Sigmoid colon (tissue), 7 donors: ENCODE measurements around the gene BRI3. TPM values are rescaled to one million over a fixed set of nuclear protein-coding genes. Genes with fewer than 3 reads are reported as not detected.

Experiments used
- DNase-seq: peaks from one replicate; pipeline ENCODE4 v3.0.0-alpha.2; 2019
- H3K27ac ChIP-seq, 4 donors: fragments of 200-600 bp; sonication (generic); one replicate each; pipeline ENCODE4 v1.5.1; 2016 to 2019; ENCODE audit warnings: mild to moderate bottlenecking in 1 of 4
- H3K27me3 ChIP-seq, 3 donors: fragments of 200-600 bp; sonication (generic); one replicate each; pipeline ENCODE4 v1.5.1; 2019; ENCODE audit warnings: mild to moderate bottlenecking in 1 of 3
- H3K36me3 ChIP-seq, 4 donors: fragments of 200-600 bp; sonication (generic); one replicate each; pipeline ENCODE4 v1.5.1; 2016 to 2019
- H3K4me1 ChIP-seq, 4 donors: fragments of 200-600 bp; sonication (generic); one replicate each; pipeline ENCODE4 v1.5.1; 2017 to 2019
- H3K4me3 ChIP-seq, 4 donors: fragments of 200-600 bp; sonication (generic); one replicate each; pipeline ENCODE4 v1.5.1; 2017 to 2019; ENCODE audit warnings: mild to moderate bottlenecking in 2 of 4, moderate library complexity in 1 of 4
- H3K9me3 ChIP-seq, 4 donors: fragments of 200-600 bp in 3 of 4; sonication (generic) in 3 of 4; one replicate each; pipeline versions ENCODE4 v1.5.1 to v1.6.1; 2013 to 2019
- CTCF ChIP-seq, 4 experiments: fragments of 450-650 bp in 3 of 4; fragments of 200-600 bp in 1 of 4; IDR thresholded peaks; one replicate each; pipeline ENCODE4 v1.5.1; 2016 to 2019; ENCODE audit warnings: antibody characterized with exemption in 4 of 4, mild to moderate bottlenecking in 3 of 4, moderate library complexity in 2 of 4
- EP300 ChIP-seq, 4 donors: sonication (generic); formaldehyde crosslinking; IDR thresholded peaks; one replicate each; pipeline ENCODE4 v1.6.1; 2017; ENCODE audit warnings: antibody characterized with exemption in 4 of 4
- POLR2A ChIP-seq, 2 donors: fragments of 450-650 bp; IDR thresholded peaks; one replicate each; pipeline ENCODE4 v1.6.1; 2016; ENCODE audit warnings: antibody characterized with exemption in 2 of 2, mild to moderate bottlenecking in 2 of 2, moderate library complexity in 2 of 2
- POLR2AphosphoS5 ChIP-seq, 4 donors: sonication (generic); formaldehyde crosslinking; IDR thresholded peaks; one replicate each; pipeline ENCODE4 v1.6.1; 2017; ENCODE audit warnings: antibody characterized with exemption in 4 of 4
- WGBS, 2 donors: extraction: QIAGEN DNeasy Blood & Tissue Kit; methylation state at CpG; one replicate each; pipeline ENCODE4 v1.1.7; 2013; 5-methylcytosine and 5-hydroxymethylcytosine counted together
- intact Hi-C: fragments of 100-400 bp; cut with DNase I; formaldehyde crosslinking; loops from one replicate; pipeline ENCODE4 v1.15.1; 2023
- polyA plus RNA-seq, 3 donors: library from polyadenylated mRNA; stranded (reverse); fragments of 200-250 nt; gene quantifications; one replicate each; pipeline ENCODE4 v1.2.3, GENCODE V29; 2013
- total RNA-seq, 4 donors: library from RNA; depleted of rRNA; stranded (reverse); fragments of >200 nt; gene quantifications; one replicate each; pipeline ENCODE4 v1.1.0, GENCODE V29; 2016
- donor health status: healthy with polysubstance abuse.
- donor health status: Bipolar disorder and iron deficiency.
- donor health status: healthy.

The BRI3 gene
- total and polyA plus RNA-seq, 7 donors, result 44.9 to 344 (median 61.8) TPM

DNA sequence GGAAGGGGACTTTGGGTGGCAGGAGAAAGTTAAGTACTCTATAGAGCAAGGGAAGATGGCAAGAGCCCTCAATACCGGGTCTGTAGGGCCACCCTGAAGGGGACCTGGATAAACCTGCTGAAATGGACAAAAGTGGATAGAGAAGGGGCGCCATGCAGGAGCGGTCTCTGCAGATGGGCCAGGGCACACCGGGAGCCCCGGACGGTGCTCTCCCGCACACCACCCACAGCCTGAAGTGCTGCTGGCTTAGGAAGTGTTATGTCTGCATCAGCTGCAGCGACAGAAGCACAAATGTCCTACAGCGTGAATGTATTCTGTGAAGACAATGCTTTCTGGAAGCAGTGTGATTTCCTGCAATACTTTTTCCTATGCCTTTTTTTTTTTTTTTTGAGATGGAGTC, 37.7 kb downstream of the BRI3 start:
- no peaks in the 10 kb centered on the region for H3K4me1 ChIP-seq
- DNase-seq, result no peak
- peaks cover 0 to 23% (median 0%) of the 10 kb centered on the region in 3 donors for H3K27me3 ChIP-seq
- H3K9me3 ChIP-seq, result no peaks in the 10 kb centered on the region
- TF ChIP-seq CTCF (IDR thresholded peaks at IDR 0.05), result no peak
- TF ChIP-seq EP300 (IDR thresholded peaks at IDR 0.05), result no peak
- no peak for TF ChIP-seq POLR2A (IDR thresholded peaks at IDR 0.05)
- TF ChIP-seq POLR2AphosphoS5 (IDR thresholded peaks at IDR 0.05), result no peak
- intact Hi-C loops, result no loop called here
- WGBS, 2 donors, result 94 to 95% methylated on average over 9 of the region's 9 CpGs
- no peak overlapping the region for H3K4me3 ChIP-seq
- H3K36me3 ChIP-seq, result no peaks in the 10 kb centered on the region
- H3K27ac ChIP-seq, result no peak overlapping the region

- TF ChIP-seq EP300 (IDR thresholded peaks at IDR 0.05), result no peak
- no peak for TF ChIP-seq CTCF (IDR thresholded peaks at IDR 0.05)
- no peak for TF ChIP-seq POLR2AphosphoS5 (IDR thresholded peaks at IDR 0.05)
- no peak for TF ChIP-seq POLR2A (IDR thresholded peaks at IDR 0.05)
- DNase-seq, result no peak
- WGBS, 2 donors, result 60 to 75% methylated on average over 10 of the region's 10 CpGs
- Histone ChIP-seq H3K27me3 (peaks cover 0 to 28% (median 4%) of the 10 kb centered on the region in 3 donors), H3K4me3 (no peak overlapping the region), H3K9me3 (no peaks in the 10 kb centered on the region), H3K36me3 (no peaks in the 10 kb centered on the region), H3K4me1 (no peaks in the 10 kb centered on the region), H3K27ac (no peak overlapping the region)
- intact Hi-C loops, result no loop called here
Measured at GRCh38 chr7:98321301-98321700, 39.8 kb downstream of the BRI3 start.

- Histone ChIP-seq H3K4me3 (no peak overlapping the region), H3K27ac (no peak overlapping the region), H3K27me3 (peaks cover 0 to 28% (median 4%) of the 10 kb centered on the region in 3 donors), H3K9me3 (no peaks in the 10 kb centered on the region), H3K36me3 (no peaks in the 10 kb centered on the region), H3K4me1 (no peaks in the 10 kb centered on the region)
- no peak for TF ChIP-seq POLR2A (IDR thresholded peaks at IDR 0.05)
- TF ChIP-seq CTCF (IDR thresholded peaks at IDR 0.05), result no peak
- no peak for TF ChIP-seq EP300 (IDR thresholded peaks at IDR 0.05)
- no peak for TF ChIP-seq POLR2AphosphoS5 (IDR thresholded peaks at IDR 0.05)
- no peak for DNase-seq
- 82 to 86% methylated on average over 24 of the region's 24 CpGs for WGBS, 2 donors
- intact Hi-C loops, result no loop called here
Measured at GRCh38 chr7:98322331-98323270, 41.1 kb downstream of the BRI3 start.

GRCh38 chr7:98323597-98324322, 42.3 kb downstream of the BRI3 start:
- Histone ChIP-seq H3K4me3 (no peak overlapping the region), H3K4me1 (no peaks in the 10 kb centered on the region), H3K27ac (no peak overlapping the region), H3K27me3 (peaks cover 0 to 28% (median 4%) of the 10 kb centered on the region in 3 donors), H3K9me3 (no peaks in the 10 kb centered on the region), H3K36me3 (no peaks in the 10 kb centered on the region)
- no peak for DNase-seq
- WGBS, 2 donors, result 65 to 87% methylated on average over 28 of the region's 28 CpGs
- intact Hi-C loops, result no loop called here
- TF ChIP-seq EP300 (IDR thresholded peaks at IDR 0.05), result no peak

GRCh38 chr7:98324782-98325181, 43.3 kb downstream of the BRI3 start:
- no peak overlapping the region for H3K27ac ChIP-seq
- H3K36me3 ChIP-seq, result no peaks in the 10 kb centered on the region
- H3K4me3 ChIP-seq, result no peak overlapping the region
- peaks cover 0 to 28% (median 4%) of the 10 kb centered on the region in 3 donors for H3K27me3 ChIP-seq
- intact Hi-C loops, result no loop called here
- TF ChIP-seq EP300 (IDR thresholded peaks at IDR 0.05), result no peak
- no peak for TF ChIP-seq CTCF (IDR thresholded peaks at IDR 0.05)
- no peak for TF ChIP-seq POLR2A (IDR thresholded peaks at IDR 0.05)
- no peak for TF ChIP-seq POLR2AphosphoS5 (IDR thresholded peaks at IDR 0.05)
- no peak for DNase-seq
- WGBS, 2 donors, result 94 to 96% methylated on average over 6 of the region's 6 CpGs
- H3K4me1 ChIP-seq, result no peaks in the 10 kb centered on the region
- no peaks in the 10 kb centered on the region for H3K9me3 ChIP-seq
